HUES48 (cell line): ENCODE measurements around the gene BLTP3B.

Experiments used
- H3K27ac ChIP-seq: one replicate; pipeline ENCODE4 v1.7.0; 2013; ENCODE audit warnings: low read depth, low read length, inconsistent platforms
- H3K27me3 ChIP-seq: 2 replicates; pipeline ENCODE4 v1.6.1; 2013; ENCODE audit warnings: mild to moderate bottlenecking, low read length; ENCODE audit not compliant: control insufficient read depth, insufficient read depth
- H3K36me3 ChIP-seq: 2 replicates; pipeline ENCODE4 v1.6.1; 2013; ENCODE audit warnings: low read length; ENCODE audit not compliant: control insufficient read depth, insufficient read depth
- H3K4me1 ChIP-seq: 2 replicates; pipeline ENCODE4 v1.6.1; 2013; ENCODE audit warnings: mild to moderate bottlenecking, low read length; ENCODE audit not compliant: control insufficient read depth, insufficient read depth
- H3K4me3 ChIP-seq: 2 replicates; pipeline ENCODE4 v1.5.1; 2013; ENCODE audit warnings: mild to moderate bottlenecking, low read depth, low read length
- H3K9ac ChIP-seq: 2 replicates; pipeline ENCODE4 v1.6.1; 2013; ENCODE audit warnings: mild to moderate bottlenecking, low read depth, low read length, moderate library complexity
- H3K9me3 ChIP-seq: 2 replicates; pipeline ENCODE4 v1.6.1; 2013; ENCODE audit warnings: low read length; ENCODE audit not compliant: control insufficient read depth, insufficient read depth

BLTP3B gene

GRCh38 chr12:100159391-100160104, 16.9 kb upstream of the BLTP3B start:
- Histone ChIP-seq H3K4me1 (peaks cover 26% of the 10 kb centered on the region), H3K9me3 (peaks cover 8% of the 10 kb centered on the region; the same call in 1 of the 2 replicates), H3K36me3 (no peaks in the 10 kb centered on the region), H3K27ac (no peak overlapping the region), H3K27me3 (no peaks in the 10 kb centered on the region), H3K9ac (no peak overlapping the region), H3K4me3 (no peak overlapping the region)

DNA sequence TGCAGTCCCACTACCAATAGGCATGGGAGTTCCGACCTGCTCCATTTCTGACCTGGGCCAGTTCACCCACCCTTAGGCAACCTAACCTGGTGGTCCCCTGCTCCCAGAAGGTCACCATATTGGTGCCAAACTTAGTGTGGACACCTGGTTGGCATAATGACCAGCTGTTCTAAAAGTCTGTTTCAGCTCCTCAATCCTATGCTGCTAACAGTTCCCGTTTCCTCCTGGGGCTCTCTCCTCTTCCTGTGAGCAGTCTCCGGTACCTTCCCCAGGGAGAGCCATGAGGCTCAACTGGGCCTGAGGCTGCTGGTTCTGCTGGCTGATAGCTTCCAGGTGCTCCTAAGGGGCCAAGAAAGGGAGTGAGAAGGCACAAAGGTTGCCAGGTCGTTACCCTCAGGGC, 15.9 kb upstream of the BLTP3B start:
- Histone ChIP-seq H3K4me1 (peaks cover 18% of the 10 kb centered on the region), H3K4me3 (no peak overlapping the region), H3K36me3 (no peaks in the 10 kb centered on the region), H3K27me3 (no peaks in the 10 kb centered on the region), H3K9ac (no peak overlapping the region), H3K9me3 (peaks cover 8% of the 10 kb centered on the region; the same call in 1 of the 2 replicates), H3K27ac (no peak overlapping the region)

DNA sequence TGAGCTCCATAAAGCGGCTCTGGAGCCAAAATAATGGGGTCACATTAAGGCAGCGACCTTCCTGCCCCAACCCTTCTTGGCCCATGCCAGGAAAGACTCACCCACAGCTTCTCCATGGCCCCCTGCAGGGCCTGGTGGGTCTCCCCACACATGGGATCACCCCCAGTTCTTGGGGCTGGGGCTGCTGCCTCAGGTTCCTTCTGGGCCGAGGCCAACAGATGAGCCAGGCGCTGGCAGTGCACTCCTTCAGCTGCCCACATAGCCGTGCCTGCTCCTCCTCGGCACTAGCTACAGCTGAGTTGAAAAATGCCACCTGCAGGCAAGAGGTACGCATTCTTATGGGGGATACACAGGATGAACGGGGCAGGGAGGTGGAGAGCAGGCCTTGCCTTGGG, 14.8 kb upstream of the BLTP3B start:
- peaks cover 8% of the 10 kb centered on the region; the same call in 1 of the 2 replicates for H3K9me3 ChIP-seq
- H3K27me3 ChIP-seq, result no peaks in the 10 kb centered on the region
- peaks cover 12% of the 10 kb centered on the region for H3K4me1 ChIP-seq
- H3K4me3 ChIP-seq, result no peak overlapping the region
- H3K27ac ChIP-seq, result no peak overlapping the region
- H3K36me3 ChIP-seq, result no peaks in the 10 kb centered on the region
- no peak overlapping the region for H3K9ac ChIP-seq

- H3K27me3 ChIP-seq, result no peaks in the 10 kb centered on the region
- H3K36me3 ChIP-seq, result no peaks in the 10 kb centered on the region
- no peak overlapping the region for H3K27ac ChIP-seq
- H3K9ac ChIP-seq, result no peak overlapping the region
- H3K4me3 ChIP-seq, result no peak overlapping the region
- peaks cover 8% of the 10 kb centered on the region; the same call in 1 of the 2 replicates for H3K9me3 ChIP-seq
- H3K4me1 ChIP-seq, result peaks cover 15% of the 10 kb centered on the region
These were observed 14.2 kb upstream of the BLTP3B start for GRCh38 chr12:100156731-100157426.

GRCh38 chr12:100154474-100155247, 12.0 kb upstream of the BLTP3B start:
- Histone ChIP-seq H3K9me3 (peaks cover 8% of the 10 kb centered on the region; the same call in 1 of the 2 replicates), H3K4me3 (no peak overlapping the region), H3K27me3 (no peaks in the 10 kb centered on the region), H3K4me1 (peaks cover 26% of the 10 kb centered on the region), H3K36me3 (no peaks in the 10 kb centered on the region), H3K9ac (no peak overlapping the region), H3K27ac (no peak overlapping the region)

DNA sequence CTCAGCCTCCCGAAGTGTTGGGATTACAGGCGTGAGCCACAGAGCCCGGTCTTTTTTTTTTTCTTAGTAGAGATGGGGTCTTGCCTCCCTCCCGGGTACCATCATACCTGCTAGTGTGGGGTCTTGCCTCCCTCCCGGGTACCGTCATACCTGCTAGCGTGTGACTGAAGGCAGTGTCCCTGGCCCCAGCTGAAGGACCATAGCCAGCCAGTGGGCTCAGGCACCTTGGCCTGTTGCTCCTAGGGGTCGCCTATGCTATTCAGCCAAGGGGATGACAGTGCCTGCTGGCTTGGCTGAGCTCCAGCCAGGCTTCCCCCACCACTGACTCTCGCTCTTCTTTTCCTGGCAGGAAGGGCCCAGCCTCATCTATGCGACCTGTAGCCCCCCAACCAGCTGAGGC, 10.5 kb upstream of the BLTP3B start:
- Histone ChIP-seq H3K9me3 (no peaks in the 10 kb centered on the region), H3K4me1 (peaks cover 26% of the 10 kb centered on the region), H3K27ac (no peak overlapping the region), H3K36me3 (no peaks in the 10 kb centered on the region), H3K27me3 (no peaks in the 10 kb centered on the region), H3K9ac (no peak overlapping the region), H3K4me3 (no peak overlapping the region)

DNA sequence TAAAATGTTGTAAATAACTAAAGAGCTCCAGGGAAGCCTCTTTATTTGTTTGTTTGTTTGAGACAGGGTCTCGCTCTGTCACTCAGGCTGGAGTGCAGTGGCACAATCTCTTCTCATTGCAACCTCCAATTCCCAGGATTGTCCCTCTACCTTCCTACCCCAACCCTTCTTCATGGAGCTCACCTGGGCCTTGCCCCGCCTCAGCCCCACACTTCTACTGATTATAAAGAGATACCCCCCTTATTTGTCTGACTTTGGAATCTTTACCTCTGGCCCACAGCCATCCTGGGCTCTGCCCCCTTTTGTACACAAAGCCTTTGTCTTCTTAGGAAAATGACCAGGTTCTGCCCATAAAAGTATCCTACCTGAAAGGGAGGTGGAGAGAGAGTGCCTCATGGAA, 9.1 kb upstream of the BLTP3B start:
- Histone ChIP-seq H3K4me1 (peaks cover 26% of the 10 kb centered on the region), H3K4me3 (no peak overlapping the region), H3K27ac (peak overlapping the region; percentile 83), H3K9ac (no peak overlapping the region), H3K9me3 (no peaks in the 10 kb centered on the region), H3K36me3 (no peaks in the 10 kb centered on the region), H3K27me3 (no peaks in the 10 kb centered on the region)

- Histone ChIP-seq H3K36me3 (no peaks in the 10 kb centered on the region), H3K9ac (no peak overlapping the region), H3K4me3 (no peak overlapping the region), H3K9me3 (no peaks in the 10 kb centered on the region), H3K27me3 (no peaks in the 10 kb centered on the region), H3K4me1 (peaks cover 8% of the 10 kb centered on the region; the same call in 1 of the 2 replicates), H3K27ac (no peak overlapping the region)
These were observed 3.6 kb upstream of the BLTP3B start for GRCh38 chr12:100146252-100146651.

DNA sequence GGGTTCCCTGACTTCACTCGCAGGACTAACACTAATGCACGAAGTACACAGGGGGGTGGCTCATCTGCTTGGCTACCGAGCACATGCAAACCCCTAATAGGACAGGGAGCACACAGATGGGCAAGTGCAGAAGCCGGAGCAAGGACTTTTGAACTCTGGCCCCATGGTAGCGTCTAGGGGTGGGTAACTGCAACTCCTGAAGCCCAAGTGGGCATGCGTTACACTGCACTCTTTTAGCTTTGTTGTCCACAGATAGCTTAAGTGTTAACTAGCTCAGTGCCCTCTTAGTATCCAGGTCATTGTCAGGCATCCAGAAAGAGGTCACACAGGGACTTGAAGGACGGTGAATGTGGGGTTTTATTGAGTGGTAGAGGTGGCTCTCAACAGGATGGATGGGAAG, 3.0 kb upstream of the BLTP3B start:
- Histone ChIP-seq H3K27me3 (no peaks in the 10 kb centered on the region), H3K9me3 (no peaks in the 10 kb centered on the region), H3K27ac (no peak overlapping the region), H3K9ac (no peak overlapping the region), H3K4me1 (peaks cover 4% of the 10 kb centered on the region; the same call in 1 of the 2 replicates), H3K4me3 (no peak overlapping the region), H3K36me3 (no peaks in the 10 kb centered on the region)

- Histone ChIP-seq H3K36me3 (no peaks in the 10 kb centered on the region), H3K4me3 (peak overlapping the region; percentile 84), H3K27me3 (no peaks in the 10 kb centered on the region), H3K9ac (peak overlapping the region; percentile 96), H3K9me3 (no peaks in the 10 kb centered on the region), H3K27ac (peak overlapping the region; percentile 94), H3K4me1 (peaks cover 8% of the 10 kb centered on the region; the same call in 1 of the 2 replicates)
These were observed 450 bp downstream of the BLTP3B start for GRCh38 chr12:100141998-100142850.
